ENCODE results near the gene MAP7D1. TPM values are rescaled to one million over a fixed set of nuclear protein-coding genes. Genes with fewer than 3 reads are reported as not detected.
A peak's percentile ranks its signal among the peaks of the same experiment; 100 is the strongest.

The MAP7D1 gene
- total and polyA plus RNA-seq, 8 donors, result 14.6 to 164 (median 41.3) TPM

- intact Hi-C loops (cut with DNase I; ENCODE audit: low total_unique reads), result no loop called here
- Histone ChIP-seq H3K9me3 (no peaks in the 10 kb centered on the region), H3K36me3 (peaks cover 92 to 100% (median 100%) of the 10 kb centered on the region in 4 donors), H3K27me3 (no peaks in the 10 kb centered on the region), H3K27ac (peak overlapping the region in 4 of 5 donors; percentile 25 to 82 (median 37)), H3K4me1 (peaks cover 22 to 56% (median 45%) of the 10 kb centered on the region in 4 donors), H3K4me3 (no peak overlapping the region)
- WGBS, 5 donors, result 80 to 92% (median 90%) methylated on average over 27 to 76 of the region's 76 CpGs
- DNase-seq, result peak in 1 of 2 donors; percentile 26
- TF ChIP-seq POLR2AphosphoS5 (IDR thresholded peaks at IDR 0.05) (no peak), EP300 (IDR thresholded peaks at IDR 0.05) (no peak), POLR2A (IDR thresholded peaks at IDR 0.05) (no peak)
- TF ChIP-seq, protein P1, sequence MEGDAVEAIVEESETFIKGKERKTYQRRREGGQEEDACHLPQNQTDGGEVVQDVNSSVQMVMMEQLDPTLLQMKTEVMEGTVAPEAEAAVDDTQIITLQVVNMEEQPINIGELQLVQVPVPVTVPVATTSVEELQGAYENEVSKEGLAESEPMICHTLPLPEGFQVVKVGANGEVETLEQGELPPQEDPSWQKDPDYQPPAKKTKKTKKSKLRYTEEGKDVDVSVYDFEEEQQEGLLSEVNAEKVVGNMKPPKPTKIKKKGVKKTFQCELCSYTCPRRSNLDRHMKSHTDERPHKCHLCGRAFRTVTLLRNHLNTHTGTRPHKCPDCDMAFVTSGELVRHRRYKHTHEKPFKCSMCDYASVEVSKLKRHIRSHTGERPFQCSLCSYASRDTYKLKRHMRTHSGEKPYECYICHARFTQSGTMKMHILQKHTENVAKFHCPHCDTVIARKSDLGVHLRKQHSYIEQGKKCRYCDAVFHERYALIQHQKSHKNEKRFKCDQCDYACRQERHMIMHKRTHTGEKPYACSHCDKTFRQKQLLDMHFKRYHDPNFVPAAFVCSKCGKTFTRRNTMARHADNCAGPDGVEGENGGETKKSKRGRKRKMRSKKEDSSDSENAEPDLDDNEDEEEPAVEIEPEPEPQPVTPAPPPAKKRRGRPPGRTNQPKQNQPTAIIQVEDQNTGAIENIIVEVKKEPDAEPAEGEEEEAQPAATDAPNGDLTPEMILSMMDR (IDR thresholded peaks at IDR 0.05), result no peak
These were observed 20.4 kb downstream of the MAP7D1 start for GRCh38 chr1:36176106-36176949.

- no peak for DNase-seq
- Histone ChIP-seq H3K27me3 (no peaks in the 10 kb centered on the region), H3K4me1 (peaks cover 24 to 61% (median 44%) of the 10 kb centered on the region in 4 donors), H3K27ac (peak overlapping the region in 4 of 5 donors; percentile 71 to 82 (median 78)), H3K9me3 (no peaks in the 10 kb centered on the region), H3K4me3 (peak overlapping the region in 2 of 4 donors; percentile 20 to 42), H3K36me3 (peaks cover 78 to 93% (median 91%) of the 10 kb centered on the region in 4 donors)
- 80 to 88% (median 83%) methylated on average over 23 to 33 of the region's 33 CpGs for WGBS, 5 donors
- intact Hi-C loops (cut with DNase I; ENCODE audit: low total_unique reads), result no loop called here
- TF ChIP-seq POLR2A (IDR thresholded peaks at IDR 0.05) (no peak), POLR2AphosphoS5 (IDR thresholded peaks at IDR 0.05) (no peak), EP300 (IDR thresholded peaks at IDR 0.05) (no peak)
- TF ChIP-seq, protein P1 (IDR thresholded peaks at IDR 0.05), result no peak
These were observed 21.9 kb downstream of the MAP7D1 start for GRCh38 chr1:36177589-36178431.

DNA sequence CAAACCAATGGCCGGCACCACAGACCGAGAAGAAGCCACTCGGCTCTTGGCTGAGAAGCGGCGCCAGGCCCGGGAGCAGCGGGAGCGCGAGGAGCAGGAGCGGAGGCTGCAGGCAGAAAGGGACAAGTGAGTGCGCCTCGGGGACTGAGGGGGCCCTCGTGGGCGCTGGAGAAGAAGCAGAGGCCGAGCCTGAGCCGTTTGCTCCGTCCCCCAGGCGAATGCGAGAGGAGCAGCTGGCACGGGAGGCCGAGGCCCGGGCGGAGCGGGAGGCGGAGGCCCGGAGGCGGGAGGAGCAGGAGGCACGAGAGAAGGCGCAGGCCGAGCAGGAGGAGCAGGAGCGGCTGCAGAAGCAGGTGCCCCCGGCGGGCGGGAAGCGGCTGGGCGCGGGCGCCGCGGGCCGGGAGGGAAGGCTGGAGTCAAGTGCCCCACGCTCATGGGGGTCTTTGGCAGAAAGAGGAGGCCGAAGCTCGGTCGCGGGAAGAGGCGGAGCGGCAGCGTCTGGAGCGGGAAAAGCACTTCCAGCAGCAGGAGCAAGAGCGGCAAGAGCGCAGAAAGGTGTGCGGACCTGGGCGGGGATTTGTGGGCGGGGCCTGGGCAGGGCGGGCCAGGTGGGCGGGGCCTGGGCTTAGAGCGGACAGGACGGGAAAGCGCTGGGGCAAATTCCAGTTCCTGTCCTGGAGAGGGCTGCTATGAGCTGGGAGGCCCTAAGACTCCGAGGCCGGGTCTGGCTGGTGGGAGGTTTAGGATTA is 22.7 kb downstream of the MAP7D1 start:
- peaks cover 29 to 67% (median 44%) of the 10 kb centered on the region in 4 donors for H3K4me1 ChIP-seq
- 32 to 68% (median 43%) methylated on average over 54 to 62 of the region's 62 CpGs for WGBS, 5 donors
- H3K4me3 ChIP-seq, result peak overlapping the region; percentile 12 to 42 (median 24)
- no peaks in the 10 kb centered on the region for H3K27me3 ChIP-seq
- peaks cover 69 to 84% (median 83%) of the 10 kb centered on the region in 4 donors for H3K36me3 ChIP-seq
- intact Hi-C loops (cut with DNase I; ENCODE audit: low total_unique reads), result no loop called here
- H3K27ac ChIP-seq, result peak overlapping the region; percentile 71 to 82 (median 77)
- TF ChIP-seq, protein P1 (IDR thresholded peaks at IDR 0.05), result no peak
- TF ChIP-seq POLR2AphosphoS5 (IDR thresholded peaks at IDR 0.05), result peak in 1 of 3 donors; percentile 9
- no peak for TF ChIP-seq POLR2A (IDR thresholded peaks at IDR 0.05)
- no peak for TF ChIP-seq EP300 (IDR thresholded peaks at IDR 0.05)
- peak; percentile 85 to 90 for DNase-seq
- no peaks in the 10 kb centered on the region for H3K9me3 ChIP-seq

Data from stomach (tissue), 9 donors.